ENCODE data around the gene BTNL3. TPM values are rescaled to one million over a fixed set of nuclear protein-coding genes. Genes with fewer than 3 reads are reported as not detected.
"Not testable (repeated sequence)": the region's sequence is repeated elsewhere in the genome, so short reads cannot be mapped to it uniquely, and the experiment has no call there.

Gene BTNL3
- total RNA-seq, 2 experiments from 2014 or later = not detected

DNA sequence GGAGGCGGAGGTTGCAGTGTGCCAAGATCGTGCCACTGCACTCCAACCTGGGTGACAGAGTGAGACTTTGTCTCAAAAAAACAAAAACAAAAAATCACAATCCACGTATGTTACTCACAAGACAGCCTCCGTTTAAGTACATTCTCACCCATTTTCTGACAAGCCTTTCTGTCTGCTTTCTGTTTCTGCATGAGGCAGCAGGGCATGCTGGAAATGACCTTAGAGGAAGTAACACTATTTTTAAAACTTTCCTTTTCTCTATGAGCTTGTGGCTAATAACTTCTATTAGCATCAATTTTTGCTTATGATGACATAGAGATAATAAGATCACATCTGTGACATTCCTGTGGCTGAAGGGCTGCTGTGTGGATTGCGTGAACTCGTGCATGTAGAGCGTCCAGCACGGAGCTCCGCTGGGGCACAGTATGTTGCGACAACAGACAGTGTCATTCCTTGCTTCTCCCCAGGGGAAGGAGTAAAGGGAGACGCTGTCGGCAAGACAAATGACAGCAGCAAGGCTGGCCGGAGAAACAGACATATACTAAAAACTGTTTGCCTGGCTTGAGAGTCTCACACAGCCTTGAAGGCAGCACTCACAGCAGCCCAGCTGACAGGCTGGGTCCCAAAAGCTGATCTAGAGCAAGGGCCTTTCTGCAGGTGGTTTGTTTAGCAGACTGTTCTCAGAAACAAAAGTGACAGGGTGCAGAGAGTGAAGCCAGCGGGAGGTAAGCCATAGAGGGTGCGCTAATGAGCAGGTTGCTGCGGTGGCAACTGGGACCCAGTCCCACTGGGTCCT lies 1.6 kb downstream of the BTNL3 start:
- ATAC-seq = no peak
- H3K9me3 Mint-ChIP-seq (ENCODE audit: low read depth) = no peaks in the 10 kb centered on the region
- H3K4me3 Mint-ChIP-seq = no peak overlapping the region
- peaks cover 28% of the 10 kb centered on the region for H3K27me3 Mint-ChIP-seq
- no peaks in the 10 kb centered on the region for H3K4me1 Mint-ChIP-seq
- H3K36me3 Mint-ChIP-seq = no peaks in the 10 kb centered on the region
- no peak for DNase-seq
- H3K27ac Mint-ChIP-seq = no peak overlapping the region
- CTCF ChIA-PET = no interaction called here

DNA sequence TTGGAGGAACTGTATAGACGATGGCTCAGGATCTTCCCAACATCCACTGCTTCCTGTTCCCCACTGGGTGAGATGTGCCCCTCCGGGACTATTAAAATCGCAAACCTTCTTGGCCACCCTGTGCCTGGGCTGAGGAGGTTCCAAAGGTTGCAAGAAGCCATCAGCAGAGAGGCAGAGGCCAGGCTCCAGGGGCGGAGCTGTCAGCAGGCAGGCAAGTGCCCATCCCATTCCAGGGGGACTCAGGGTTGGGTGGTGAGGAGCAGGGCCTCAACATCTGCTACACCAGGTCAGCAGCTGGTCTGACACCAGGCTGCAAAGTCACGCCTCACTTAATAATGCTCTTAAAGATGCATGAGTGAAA lies 2.2 kb downstream of the BTNL3 start:
- Mint-ChIP-seq H3K36me3 (no peaks in the 10 kb centered on the region), H3K9me3 (ENCODE audit: low read depth) (no peaks in the 10 kb centered on the region), H3K4me1 (no peaks in the 10 kb centered on the region), H3K27ac (no peak overlapping the region), H3K27me3 (peaks cover 28% of the 10 kb centered on the region), H3K4me3 (no peak overlapping the region)
- CTCF ChIA-PET = no interaction called here
- ATAC-seq (no peak), DNase-seq (no peak)

DNA sequence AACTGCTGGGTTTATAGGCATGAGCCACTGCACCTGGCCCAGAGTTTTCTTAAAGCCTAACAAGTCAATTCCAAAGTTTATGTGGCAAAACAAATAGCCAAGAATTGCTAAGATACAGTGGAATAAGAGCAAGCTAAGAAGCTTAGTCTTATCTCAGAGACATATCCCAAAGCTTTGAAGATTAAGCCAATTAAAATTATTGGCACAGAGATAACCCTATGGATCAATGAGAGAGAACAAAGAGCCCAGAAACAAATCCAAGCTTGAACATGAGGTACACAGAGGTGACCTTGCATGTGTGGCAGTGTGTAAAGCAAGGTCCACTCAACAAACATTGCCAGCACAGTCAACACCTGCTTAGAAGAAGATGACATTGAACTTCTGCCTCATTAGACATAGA lies 13.3 kb downstream of the BTNL3 start:
- no peak overlapping the region for H3K27ac Mint-ChIP-seq
- CTCF ChIA-PET = no interaction called here
- H3K4me1 Mint-ChIP-seq = no peaks in the 10 kb centered on the region
- H3K9me3 Mint-ChIP-seq (ENCODE audit: low read depth) = no peaks in the 10 kb centered on the region
- no peak for DNase-seq
- no peaks in the 10 kb centered on the region for H3K36me3 Mint-ChIP-seq
- peaks cover 10% of the 10 kb centered on the region for H3K27me3 Mint-ChIP-seq
- no peak overlapping the region for H3K4me3 Mint-ChIP-seq
- no peak for ATAC-seq

DNA sequence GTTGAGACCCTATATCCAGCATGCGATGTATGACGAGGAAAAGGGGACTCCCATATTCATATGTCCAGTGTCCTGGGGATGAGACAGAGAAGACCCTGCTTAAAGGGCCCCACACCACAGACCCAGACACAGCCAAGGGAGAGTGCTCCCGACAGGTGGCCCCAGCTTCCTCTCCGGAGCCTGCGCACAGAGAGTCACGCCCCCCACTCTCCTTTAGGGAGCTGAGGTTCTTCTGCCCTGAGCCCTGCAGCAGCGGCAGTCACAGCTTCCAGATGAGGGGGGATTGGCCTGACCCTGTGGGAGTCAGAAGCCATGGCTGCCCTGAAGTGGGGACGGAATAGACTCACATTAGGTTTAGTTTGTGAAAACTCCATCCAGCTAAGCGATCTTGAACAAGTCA lies 17.1 kb downstream of the BTNL3 start:
- Mint-ChIP-seq H3K27me3 (no peaks in the 10 kb centered on the region), H3K36me3 (no peaks in the 10 kb centered on the region), H3K27ac (no peak overlapping the region), H3K4me3 (no peak overlapping the region), H3K4me1 (no peaks in the 10 kb centered on the region), H3K9me3 (ENCODE audit: low read depth) (no peaks in the 10 kb centered on the region)
- ATAC-seq (no peak), DNase-seq (no peak)
- CTCF ChIA-PET = no interaction called here

DNA sequence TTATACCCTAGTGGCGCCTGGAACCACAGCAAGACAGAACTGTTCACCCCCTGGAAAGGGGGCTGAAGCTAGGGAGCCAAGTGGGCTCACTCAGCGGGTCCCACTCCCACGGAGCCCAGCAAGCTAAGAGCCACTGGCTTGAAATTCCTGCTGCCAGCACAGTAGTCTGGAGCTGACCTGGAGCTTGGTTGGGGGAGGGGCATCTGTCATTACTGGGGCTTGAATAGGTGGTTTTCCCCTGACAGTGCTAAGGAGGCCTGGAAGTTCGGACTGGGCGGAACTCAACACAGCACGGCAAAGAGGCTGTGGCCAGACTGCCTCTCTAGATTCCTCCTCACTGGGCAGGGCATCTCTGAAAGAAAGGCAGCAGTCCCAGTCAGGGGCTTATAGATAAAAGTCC lies 19.5 kb downstream of the BTNL3 start:
- no peak for DNase-seq
- Mint-ChIP-seq H3K27ac (no peak overlapping the region), H3K4me3 (no peak overlapping the region), H3K4me1 (no peaks in the 10 kb centered on the region), H3K9me3 (ENCODE audit: low read depth) (no peaks in the 10 kb centered on the region), H3K27me3 (peaks cover 4% of the 10 kb centered on the region), H3K36me3 (no peaks in the 10 kb centered on the region)
- CTCF ChIA-PET = no interaction called here
- ATAC-seq = no peak

DNA sequence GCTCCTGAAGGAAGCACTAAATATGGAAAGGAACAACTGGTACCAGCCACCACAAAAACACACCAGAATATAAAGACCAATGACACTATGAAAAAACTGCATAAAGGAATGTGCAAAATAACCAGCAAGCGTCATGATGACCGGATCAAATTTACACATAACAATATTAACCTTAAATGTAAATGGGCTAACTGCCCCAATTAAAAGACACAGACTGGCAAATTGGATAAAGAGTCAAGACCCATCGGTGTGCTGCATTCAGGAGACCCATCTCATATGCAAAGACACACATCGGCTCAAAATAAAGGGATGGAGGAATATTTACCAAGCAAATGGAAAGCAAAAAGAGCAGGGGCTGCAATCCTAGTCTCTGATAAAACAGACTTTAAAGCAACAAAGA lies 21.4 kb downstream of the BTNL3 start:
- H3K27ac Mint-ChIP-seq; H3K27me3 Mint-ChIP-seq; ATAC-seq; H3K9me3 Mint-ChIP-seq (ENCODE audit: low read depth); DNase-seq; H3K36me3 Mint-ChIP-seq; H3K4me1 Mint-ChIP-seq; CTCF ChIA-PET; H3K4me3 Mint-ChIP-seq: not testable (repeated sequence)

DNA sequence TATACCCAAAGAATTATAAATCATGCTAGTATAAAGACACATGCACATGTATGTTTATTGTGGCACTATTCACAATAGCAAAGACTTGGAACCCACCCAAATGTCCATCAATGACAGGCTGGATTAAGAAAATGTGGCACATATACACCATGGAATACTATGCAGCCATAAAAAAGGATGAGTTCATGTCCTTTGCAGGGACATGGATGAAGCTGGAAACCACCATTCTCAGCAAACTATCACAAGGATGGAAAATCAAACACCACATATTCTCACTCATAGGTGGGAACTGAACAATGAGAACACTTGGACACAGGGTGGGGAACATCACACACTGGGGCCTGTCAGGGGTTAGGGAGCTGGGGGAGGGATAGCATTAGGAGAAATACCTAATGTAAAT lies 26.0 kb downstream of the BTNL3 start:
- H3K27ac Mint-ChIP-seq; H3K4me3 Mint-ChIP-seq; ATAC-seq; H3K36me3 Mint-ChIP-seq; DNase-seq; CTCF ChIA-PET; H3K4me1 Mint-ChIP-seq; H3K9me3 Mint-ChIP-seq (ENCODE audit: low read depth): not testable (repeated sequence)
- peaks cover 15% of the 10 kb centered on the region for H3K27me3 Mint-ChIP-seq

DNA sequence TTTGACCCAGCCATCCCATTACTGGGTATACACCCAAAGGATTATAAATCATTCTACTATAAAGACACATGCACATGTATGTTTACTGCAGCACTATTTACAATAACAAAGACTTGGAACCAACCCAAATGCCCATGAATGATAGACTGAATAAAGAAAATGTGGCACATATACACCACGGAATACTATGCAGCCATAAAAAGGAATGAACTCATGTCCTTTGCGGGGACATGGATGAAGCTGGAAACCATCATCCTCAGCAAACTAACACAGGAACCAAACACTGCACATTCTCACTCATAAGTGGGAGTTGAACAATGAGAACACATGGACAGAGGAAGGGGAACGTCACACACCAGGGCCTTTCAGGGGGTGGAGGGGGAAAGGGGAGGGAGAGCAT lies 28.8 kb downstream of the BTNL3 start:
- DNase-seq; H3K9me3 Mint-ChIP-seq (ENCODE audit: low read depth); CTCF ChIA-PET: not testable (repeated sequence)

DNA sequence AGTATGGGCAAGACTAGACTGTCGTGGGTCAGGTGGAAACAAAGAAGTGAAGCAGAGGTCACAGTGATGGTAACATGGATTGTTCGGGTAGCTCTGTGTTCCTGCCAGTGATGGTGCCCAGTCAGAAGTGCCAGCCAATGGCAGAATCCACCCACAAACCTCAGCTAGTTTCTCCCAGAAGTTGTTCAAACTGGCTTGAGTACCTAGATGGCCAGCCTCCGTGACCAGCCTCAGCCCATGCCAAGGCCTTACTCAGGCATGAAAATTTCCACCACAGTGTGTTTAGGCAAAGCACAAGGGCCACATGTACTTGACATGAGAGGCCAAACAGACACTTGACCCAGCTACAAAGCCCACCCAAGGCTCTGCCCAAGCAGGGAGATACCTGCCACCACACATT lies 32.0 kb downstream of the BTNL3 start:
- peaks cover 13% of the 10 kb centered on the region for H3K27me3 Mint-ChIP-seq
- CTCF ChIA-PET = no interaction called here

More for the DNA sequence above, 28.8 kb downstream of the BTNL3 start:
- not testable (repeated sequence) for H3K36me3 Mint-ChIP-seq, H3K4me3 Mint-ChIP-seq, ATAC-seq, H3K27ac Mint-ChIP-seq, H3K4me1 Mint-ChIP-seq
- H3K27me3 Mint-ChIP-seq = peaks cover 15% of the 10 kb centered on the region

DNA sequence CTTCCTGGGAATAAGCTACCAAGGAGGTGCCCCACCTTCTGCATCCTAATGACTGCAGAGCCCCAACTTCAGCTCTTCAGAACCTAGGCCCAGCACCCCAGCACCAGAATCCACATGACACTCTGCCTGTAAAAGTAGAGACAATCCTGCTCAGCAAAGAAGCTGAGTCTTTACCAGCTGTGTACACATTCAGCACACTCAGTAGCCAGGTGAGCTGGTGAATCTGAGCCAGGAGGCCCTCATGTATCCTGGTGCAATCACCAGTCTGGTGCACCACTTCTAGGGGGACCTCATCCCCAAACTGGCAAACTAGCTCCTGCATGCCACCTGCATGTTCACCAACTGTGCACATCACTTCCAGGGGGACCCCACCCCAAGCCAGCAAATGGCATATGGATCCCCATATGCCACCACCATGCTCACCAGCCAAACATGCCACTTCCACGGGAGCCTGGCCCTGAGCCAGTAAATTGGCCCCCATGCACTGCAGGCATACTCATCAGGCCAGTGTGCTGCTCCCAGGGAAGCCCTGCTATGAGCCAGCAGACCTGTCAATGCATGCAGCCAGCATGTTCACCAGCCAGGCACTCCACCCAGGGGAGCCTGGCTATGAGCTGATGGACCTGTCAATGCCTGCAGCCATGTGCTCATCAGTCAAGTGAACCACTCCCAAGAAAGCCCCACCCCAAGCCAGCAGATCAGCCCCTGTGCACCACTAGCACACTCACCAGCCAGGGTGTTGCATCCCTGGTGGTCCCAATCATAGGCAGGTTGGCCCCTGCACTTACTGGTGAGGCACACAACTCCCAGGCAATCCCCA lies 35.8 kb downstream of the BTNL3 start:
- Mint-ChIP-seq H3K27me3 (peaks cover 8% of the 10 kb centered on the region), H3K27ac (no peak overlapping the region), H3K4me3 (no peak overlapping the region), H3K36me3 (no peaks in the 10 kb centered on the region), H3K4me1 (no peaks in the 10 kb centered on the region), H3K9me3 (ENCODE audit: low read depth) (peaks cover 3% of the 10 kb centered on the region)
- DNase-seq = no peak
- CTCF ChIA-PET = no interaction called here
- ATAC-seq = no peak

More for the DNA sequence above, 32.0 kb downstream of the BTNL3 start:
- ATAC-seq (no peak), DNase-seq (no peak)
- H3K9me3 Mint-ChIP-seq (ENCODE audit: low read depth) = peaks cover 3% of the 10 kb centered on the region
- peaks cover 1% of the 10 kb centered on the region for H3K36me3 Mint-ChIP-seq
- H3K27ac Mint-ChIP-seq = no peak overlapping the region
- H3K4me3 Mint-ChIP-seq = no peak overlapping the region
- no peaks in the 10 kb centered on the region for H3K4me1 Mint-ChIP-seq

DNA sequence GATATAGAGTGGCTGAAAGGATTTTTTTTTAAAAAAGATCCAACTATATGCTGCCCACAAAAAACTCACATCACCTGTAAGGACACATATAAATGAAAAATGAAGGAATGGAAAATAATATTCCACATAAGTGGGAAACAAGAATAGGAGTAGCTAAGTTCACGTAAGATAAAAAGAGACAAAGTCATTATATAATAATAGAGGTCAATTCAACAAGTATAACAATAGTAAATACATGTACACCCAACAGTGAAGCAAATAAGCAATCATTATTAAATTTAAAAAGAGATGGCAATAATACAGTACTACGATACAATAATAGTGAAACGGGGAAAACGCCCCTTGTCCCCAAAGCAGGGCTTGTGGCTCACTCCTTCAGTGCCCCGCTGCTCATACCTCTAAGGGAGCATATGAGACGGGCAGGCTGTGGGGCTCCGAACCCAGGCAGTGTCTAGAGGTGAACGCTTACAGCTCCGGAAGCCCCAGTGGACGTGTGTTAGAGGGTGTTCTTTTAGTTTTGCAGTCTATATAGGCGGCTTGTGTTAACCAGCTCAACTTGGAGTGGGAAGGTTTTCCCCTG lies 38.9 kb downstream of the BTNL3 start:
- Mint-ChIP-seq H3K4me3 (no peak overlapping the region), H3K27ac (no peak overlapping the region), H3K36me3 (no peaks in the 10 kb centered on the region), H3K27me3 (peaks cover 12% of the 10 kb centered on the region), H3K4me1 (no peaks in the 10 kb centered on the region), H3K9me3 (ENCODE audit: low read depth) (no peaks in the 10 kb centered on the region)
- DNase-seq (no peak), ATAC-seq (no peak)
- CTCF ChIA-PET = no interaction called here

DNA sequence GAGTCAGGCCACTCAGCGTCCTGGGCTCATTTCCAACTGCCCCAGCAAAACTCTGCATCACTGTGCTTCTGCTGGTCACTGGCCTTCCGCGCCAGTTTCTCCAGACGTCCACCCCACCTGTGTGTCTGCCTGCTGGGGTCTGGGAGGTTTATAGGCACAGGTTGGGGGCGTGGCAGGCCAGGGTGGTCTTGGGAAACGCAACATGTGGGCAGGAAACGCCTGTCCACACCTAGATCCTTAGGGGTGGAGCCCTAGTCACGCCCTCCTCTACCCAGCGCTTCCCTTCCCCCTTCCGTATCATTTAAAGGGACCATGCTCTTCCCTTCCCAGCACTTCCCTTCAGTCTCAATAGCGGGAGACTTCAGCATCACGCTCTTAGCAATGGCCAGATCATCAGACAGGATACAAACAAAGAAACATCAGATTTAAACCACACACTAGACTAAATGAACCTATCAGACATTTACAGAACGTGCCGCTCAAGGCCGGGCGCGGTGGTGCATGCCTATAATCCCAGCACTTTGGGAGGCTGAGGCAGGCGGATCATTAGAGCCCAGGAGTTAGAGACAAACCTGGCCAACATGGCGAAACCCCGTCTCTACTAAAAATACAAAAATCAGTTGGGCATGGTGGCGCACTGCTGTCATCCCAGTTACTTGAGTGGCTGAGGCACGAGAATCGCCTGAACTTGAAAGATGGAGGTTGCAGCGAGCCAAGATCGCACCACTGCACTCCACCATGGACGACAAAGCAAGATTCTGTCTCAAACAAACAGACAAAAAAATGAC lies 39.6 kb downstream of the BTNL3 start:
- Mint-ChIP-seq H3K9me3 (ENCODE audit: low read depth) (no peaks in the 10 kb centered on the region), H3K4me1 (no peaks in the 10 kb centered on the region), H3K4me3 (no peak overlapping the region), H3K27ac (no peak overlapping the region), H3K36me3 (no peaks in the 10 kb centered on the region), H3K27me3 (peaks cover 12% of the 10 kb centered on the region)
- DNase-seq (no peak), ATAC-seq (no peak)
- CTCF ChIA-PET = no interaction called here

DNA sequence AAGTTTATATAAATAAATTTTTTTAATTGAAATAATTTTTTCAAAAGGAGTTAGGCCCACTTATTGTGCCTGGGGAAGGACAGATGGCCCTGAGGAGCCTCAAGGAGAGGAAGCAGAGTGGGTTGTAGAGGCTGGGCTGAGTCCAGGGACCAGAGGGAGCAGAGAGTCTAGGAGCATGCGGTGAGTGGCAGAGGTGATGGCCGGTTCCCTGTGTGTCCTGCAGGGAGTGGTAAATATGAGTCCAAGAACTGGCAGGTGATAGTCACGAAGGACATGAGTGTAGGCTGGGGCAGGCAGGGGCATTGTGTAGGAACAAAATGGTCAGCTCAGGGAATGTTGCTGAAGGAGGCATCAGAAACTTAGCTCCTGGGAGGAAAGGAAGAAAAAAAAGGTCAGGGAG lies 43.1 kb downstream of the BTNL3 start:
- CTCF ChIA-PET = no interaction called here
- Mint-ChIP-seq H3K4me1 (no peaks in the 10 kb centered on the region), H3K9me3 (ENCODE audit: low read depth) (no peaks in the 10 kb centered on the region), H3K27me3 (peaks cover 7% of the 10 kb centered on the region), H3K4me3 (no peak overlapping the region), H3K36me3 (no peaks in the 10 kb centered on the region), H3K27ac (no peak overlapping the region)
- no peak for ATAC-seq
- no peak for DNase-seq

Measured in activated CD8-positive, alpha-beta memory T cell treated with anti-CD3 and anti-CD28 coated beads, Interleukin-2, amount 10 ng/mL, durations not matched to agents 7 days and 5 days (primary cell).